ENCODE measurements around the gene DDX10. TPM values are rescaled to one million over a fixed set of nuclear protein-coding genes. Genes with fewer than 3 reads are reported as not detected.

DDX10 gene
- polyA plus RNA-seq, 1 donor = 20.7 TPM

DNA sequence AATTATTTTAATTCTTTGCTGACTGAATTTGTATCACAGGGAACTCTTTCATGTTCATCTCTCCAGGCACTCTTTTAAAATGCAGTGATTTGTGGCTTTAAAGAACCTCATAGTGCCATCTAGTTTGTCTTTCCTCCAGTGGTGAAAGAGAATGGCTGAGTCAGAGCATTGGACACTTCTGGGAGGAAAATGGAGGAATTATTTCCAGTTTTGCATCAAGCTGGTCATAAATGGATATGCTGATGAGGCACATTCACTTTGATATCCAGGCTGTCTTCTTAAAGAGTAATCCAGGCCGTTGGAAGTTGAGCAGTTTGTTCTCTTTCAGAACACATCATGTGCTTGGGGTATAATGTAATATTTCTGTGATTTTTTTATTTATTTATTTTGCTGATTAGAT, 273.7 kb downstream of the DDX10 start:
- DNase-seq (ENCODE audit: low read depth) = no peak

DNA sequence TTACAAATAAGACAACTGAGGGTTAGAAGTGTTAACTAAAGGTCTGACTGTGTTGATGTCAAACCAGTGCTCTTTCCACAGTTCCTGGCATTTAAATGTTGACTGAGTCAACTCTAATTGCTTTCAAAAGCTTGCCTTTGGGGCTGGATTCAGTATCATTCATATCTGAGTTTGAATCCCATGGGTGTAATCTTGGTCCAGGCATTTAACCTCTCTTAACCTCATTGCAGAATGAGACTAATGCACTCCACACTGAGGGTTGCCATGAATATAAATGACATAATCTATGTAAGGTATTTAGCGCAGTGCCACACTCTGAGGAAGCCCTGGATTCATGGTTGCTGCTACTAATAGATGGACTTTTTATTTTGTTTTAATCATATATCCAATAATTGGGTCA, 274.3 kb downstream of the DDX10 start:
- no peak for DNase-seq (ENCODE audit: low read depth)

DNA sequence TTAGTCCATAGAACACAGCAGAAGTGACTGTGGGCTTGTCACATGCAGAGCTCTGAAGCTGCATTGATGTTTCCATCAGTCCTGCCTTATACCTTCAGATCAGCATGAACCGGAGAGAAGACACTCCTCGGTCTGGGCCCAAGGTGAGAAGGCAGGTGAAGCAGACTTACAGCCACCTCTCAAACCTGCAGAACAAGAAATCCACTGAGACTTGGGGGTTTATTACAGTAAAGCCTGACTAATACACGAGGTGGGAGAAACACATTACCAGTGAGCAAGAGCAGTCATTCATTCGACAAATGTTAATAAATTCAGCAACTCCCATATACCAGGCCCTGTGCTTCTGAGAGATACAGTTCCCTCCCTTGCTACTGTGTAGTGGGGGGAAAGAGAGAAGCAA, 279.0 kb downstream of the DDX10 start:
- no peak for DNase-seq (ENCODE audit: low read depth)

DNA sequence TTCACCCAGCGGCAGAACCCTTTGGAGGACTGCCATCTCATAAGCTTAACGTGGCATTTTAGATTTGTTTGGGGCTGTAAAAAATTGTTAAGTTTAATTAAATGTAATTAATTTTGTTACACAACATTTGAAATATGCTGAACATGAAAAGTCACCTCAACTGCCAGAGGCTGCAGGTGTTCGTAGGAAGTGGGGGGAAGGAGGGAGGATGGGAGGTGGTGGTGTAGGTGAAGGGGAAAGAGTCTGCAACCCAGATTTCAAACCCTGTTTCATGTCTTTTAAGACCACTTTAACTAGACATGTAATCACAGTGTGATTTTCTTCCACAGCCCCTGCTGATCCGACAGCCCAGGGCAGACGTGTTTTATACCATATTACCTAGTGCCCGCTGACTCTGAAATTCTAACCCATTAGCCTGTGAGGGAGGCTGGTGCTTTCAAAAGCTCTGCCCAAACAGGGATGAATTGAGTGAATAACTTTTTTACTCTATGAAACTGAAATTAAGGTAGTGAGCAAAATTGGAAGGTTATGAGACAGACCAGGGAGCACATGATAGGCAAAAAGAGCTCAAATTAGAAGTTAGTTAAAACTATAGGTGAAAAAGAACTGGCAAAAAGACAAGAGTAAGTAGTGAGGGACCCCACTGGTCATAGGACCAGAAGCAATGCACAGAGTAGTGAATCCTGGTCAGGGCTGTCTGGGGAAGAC, 279.8 kb downstream of the DDX10 start:
- no peak for DNase-seq (ENCODE audit: low read depth)

DNA sequence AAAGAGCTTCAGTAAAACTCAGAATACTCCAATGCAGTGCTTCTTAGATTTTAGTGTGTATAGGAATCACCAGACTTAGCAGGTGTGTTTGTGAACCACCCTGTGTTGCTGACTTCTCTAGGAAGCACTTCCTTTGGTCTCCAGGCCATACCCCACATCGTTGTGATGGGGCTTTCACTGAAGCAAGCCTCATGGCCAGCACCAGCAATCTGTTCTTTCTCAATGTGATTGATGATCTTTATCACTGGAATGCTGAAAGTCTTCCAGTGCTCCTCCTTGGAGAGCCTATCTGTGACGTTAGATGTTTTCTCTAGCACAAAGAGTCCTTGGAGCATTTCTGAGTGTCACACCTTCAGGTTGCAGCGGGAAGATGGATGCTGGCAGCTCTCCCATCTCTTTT, 280.5 kb downstream of the DDX10 start:
- no peak for DNase-seq (ENCODE audit: low read depth)

DNA sequence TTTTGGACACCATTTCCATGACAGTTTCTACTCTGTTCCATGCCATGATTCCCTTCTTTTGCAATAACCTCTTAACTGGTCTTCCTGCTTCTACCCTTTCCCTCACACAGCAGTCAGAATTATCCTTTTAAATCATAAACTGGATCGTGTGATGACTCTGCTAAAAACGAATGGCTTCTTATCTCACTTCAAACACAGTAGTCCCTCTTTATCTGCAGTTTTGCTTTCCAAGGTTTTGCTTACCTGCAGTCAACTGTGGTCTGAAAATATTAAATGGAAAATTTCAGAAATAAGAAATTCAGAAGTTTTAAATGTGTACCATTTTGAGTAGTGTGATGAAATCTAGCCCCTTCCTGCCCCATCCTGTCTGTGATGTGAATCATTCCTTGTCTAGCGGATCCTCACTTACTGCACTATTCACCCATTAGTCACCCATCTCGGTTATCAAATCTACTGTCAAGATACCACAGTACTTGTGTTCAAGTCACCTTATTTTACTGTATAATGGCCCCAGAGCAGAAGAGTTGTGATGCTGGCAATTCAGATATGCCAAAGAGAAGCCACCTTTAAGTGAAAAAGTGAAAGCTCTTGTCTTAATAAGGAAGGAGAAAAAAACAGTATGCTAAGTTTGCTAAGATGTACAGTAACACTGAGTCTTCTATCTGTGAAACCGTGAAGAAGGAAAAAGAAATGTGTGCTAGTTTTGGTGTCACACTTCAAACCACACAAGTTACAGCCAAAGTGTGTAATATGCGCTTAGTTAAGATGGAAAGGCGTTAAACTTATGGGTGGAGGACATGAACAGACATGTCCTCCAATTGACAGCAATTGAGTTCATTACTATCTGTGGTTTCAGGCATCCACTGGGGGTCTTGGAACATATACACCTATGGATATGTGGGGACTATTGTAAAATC, 283.0 kb downstream of the DDX10 start:
- DNase-seq (ENCODE audit: low read depth) = no peak

DNA sequence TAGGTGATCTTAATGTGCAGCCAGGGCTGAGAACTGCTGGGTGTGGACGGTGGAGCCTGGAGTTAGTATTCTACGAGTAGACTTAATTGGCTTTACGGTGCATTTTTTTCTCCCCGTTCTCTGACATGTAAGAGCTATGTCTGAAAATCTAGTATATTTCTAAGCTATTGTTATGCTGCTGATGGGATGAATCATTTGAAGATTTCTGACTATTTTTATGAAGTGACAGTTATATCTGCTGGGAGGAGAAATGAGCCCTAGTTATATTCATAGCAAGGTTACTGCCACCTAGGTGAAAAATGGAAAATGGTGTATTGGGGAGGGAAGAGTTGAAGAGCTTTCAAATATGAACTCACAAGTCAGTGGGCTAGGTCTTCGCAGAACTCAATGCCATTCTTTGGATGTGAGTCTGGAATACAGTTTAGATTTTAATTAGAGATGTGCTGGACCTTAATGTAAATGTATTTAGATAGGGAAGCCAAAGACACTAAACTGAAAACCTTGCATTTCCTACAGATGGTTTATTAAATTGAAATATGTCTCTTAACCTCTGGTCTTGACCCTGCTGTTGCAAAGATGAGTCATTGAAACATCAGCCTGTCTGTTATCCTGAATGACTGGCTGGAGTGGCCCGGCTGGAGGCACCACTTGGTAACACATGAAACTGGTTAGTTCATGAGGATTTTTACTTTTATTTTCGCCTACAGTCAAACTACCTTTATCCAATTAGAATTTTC, 293.7 kb downstream of the DDX10 start:
- DNase-seq (ENCODE audit: low read depth) = no peak

DNA sequence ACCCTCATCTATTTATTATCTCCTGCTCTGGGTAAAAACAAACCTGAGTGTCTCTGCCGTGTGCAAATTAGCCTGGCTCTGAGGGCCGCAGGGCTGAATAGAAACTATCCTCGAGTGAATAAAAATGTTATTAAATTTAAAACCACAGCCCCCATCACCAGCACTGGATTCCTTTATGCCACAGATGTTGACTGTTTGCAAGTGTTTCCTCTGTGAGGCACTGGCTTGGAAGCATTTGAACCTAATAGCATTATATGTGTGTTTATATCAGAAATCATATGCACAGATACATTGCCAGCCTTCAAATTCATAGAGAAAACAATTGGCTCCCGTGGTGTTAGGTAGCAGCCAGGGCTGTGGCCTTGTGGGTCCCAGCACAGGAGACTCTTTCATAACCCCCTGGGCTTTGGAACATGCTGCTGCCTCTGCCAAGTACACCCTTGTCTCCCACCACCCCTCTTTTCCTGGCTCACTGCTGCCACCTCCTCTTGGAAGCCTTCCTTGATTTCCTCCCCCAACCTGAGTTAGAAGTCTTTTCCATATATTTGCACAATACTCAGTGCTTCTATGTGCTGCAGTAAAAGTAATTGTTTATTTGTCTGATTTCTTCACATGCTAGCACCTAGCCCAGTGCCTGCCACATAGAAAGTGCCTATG, 294.4 kb downstream of the DDX10 start:
- no peak for DNase-seq (ENCODE audit: low read depth)

DNA sequence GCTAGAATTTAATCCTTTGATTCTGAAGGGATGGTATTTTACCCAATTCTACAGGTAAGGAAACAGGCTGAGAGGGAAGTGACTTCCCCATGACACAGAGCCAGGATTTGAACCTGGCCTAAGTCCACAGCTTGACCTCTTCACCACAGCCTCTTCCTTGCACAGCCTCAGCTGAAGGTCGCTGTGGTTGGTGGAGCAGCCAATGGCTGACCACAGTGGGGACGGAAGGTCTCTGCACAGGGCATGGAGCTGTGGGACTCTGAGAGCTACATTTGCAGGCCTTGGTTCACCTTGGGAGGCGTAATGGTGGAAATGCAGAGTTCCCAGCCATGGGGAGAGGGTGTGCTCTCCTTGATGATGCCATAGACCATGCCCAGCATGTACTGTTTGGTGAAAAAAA, 295.0 kb downstream of the DDX10 start:
- DNase-seq (ENCODE audit: low read depth) = no peak

DNA sequence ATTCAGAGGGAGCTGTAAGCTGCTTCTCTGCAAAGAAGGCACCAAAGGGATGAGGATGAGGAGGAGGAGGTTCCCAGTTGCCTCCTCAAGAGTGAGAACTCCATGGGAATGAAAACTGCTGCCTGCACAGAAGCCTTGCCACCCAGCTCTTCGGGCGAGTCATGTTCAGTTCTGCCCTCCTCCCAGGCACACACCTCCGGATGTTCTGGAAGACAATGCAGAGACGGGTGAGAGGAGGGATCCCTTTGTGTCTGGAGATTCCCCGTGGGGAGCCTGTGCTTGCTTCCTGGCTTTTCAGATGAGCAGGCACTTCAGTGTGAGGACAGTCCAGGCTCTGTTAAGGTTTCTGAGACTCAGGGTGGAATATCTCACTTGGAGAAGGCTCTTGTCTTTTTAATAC, 295.6 kb downstream of the DDX10 start:
- DNase-seq (ENCODE audit: low read depth) = no peak

DNA sequence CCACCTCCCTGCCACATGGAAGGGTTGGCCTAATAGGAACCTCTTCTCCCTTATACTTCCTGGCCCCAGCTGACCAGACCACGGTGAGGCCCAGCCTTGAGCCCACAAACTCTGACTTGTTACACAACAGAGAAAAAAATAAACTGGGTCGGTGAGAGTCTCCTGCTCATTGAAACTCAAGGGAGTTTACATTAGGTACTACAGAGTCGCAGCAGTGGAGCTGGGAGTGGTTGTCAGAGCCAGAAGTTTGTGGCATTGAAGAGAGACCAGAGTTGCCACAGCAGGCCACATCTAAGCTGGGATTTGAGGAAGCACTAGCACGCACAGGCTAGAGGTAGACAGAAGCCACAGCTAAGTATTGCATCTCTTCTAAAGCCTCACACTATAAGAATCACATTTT, 296.2 kb downstream of the DDX10 start:
- no peak for DNase-seq (ENCODE audit: low read depth)

DNA sequence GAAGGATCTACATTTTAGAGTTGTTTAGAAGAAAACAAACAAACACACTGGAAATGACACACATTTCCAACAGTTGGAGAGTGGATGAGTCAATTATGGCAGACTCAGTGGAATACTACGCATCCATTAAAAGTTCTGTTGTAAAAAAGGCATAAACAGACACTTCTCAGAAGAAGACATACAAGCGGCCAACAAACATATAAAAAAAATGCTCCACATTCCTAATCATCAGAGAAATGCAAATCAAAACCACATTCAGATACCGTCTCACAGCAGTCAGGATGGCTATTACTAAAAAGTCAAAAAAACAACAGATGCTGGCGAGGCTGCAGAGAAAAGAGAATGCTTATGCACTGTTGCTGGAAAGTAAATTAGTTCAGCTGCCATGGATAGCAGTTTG, 298.2 kb downstream of the DDX10 start:
- no peak for DNase-seq (ENCODE audit: low read depth)

DNA sequence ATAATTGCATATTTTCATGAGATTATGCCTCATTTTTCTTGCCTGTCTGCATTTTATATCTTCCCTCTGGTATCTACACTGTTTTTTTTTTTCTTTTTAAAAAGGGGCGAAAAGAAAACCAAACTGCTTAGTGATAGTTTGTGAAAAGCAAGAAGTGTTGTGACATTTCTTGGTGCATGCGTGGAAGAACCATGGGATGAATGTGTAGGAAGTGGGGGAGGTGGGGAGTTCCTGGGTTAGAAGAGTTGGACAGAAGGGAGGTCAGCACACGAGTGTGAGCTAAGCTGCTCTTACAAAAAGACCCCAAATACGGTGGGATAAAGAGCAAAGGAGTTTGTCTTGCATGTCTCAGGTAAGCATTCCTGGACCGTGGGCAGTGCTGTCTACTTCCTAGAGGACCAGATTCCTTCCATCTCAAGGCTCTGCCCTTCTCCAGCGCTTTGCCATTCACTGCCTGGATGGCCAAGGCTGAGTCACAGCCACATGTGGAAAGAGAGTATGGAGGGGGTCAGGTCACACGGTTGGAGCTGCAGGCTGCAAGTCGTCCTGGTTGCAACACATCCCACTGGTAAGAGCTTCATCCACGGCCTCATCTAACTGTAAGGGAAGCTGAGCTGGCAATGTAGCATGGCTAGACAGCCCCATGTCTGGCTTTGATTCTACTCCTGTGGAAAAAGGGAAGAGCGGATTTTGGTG, 300.6 kb downstream of the DDX10 start:
- DNase-seq (ENCODE audit: low read depth) = no peak

DNA sequence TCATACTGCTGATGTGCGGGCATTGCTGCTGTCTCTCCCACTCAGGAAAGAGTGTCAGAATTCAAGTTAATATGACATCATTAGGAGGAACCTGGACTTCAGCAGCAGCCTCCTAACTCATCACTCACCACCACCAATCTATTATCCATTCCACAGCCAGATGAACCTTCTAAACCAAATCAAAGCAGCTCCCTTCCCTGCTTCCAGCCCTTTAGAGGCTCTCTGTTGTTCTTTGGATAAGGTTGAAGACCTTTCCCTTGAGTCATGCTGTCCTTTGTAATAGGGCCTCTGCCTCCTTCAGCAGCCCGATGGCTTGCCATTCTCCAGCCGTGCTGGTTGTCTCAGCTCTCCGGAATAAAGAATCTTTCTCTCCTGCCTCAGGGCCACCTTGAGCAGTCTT, 301.3 kb downstream of the DDX10 start:
- DNase-seq (ENCODE audit: low read depth) = no peak

DNA sequence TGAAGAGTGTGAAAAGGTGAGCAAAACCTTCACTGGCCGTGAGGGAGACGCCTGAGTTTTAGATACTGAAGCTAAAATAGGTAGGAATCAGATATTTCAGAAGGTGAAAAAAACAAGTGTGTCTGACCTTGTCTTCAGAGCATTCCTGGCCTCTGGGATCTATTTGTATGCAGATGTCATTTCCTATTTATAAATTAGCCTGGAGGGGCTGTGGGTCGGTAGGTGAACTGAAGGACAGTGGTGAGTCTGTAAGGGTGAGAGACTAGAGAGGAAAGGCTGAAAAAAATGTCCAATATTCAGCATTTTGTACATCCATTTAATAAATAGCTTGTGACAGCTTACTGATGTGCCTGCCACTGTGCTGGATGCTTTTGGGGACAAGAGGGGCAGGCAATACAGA, 302.1 kb downstream of the DDX10 start:
- DNase-seq (ENCODE audit: low read depth) = no peak

DNA sequence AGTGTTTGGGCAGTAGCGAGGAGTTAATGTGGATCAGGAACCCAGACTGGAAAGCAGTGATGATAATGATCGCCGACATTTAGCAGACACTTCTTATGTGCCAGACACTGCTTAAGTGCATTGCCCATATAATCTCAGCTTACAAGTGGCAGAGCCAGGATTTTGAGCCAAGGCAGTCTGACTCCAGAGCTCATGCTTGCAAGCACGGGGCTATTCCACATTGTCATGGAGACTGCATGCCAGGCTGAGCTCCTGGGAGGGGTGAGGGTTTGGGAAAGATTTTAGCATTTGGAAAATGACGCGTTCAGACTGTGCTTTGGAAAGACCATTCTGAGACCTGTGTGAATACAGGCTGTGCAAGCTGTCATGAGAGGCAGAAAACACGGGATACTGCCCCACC, 302.7 kb downstream of the DDX10 start:
- DNase-seq (ENCODE audit: low read depth) = peak; percentile 25

DNA sequence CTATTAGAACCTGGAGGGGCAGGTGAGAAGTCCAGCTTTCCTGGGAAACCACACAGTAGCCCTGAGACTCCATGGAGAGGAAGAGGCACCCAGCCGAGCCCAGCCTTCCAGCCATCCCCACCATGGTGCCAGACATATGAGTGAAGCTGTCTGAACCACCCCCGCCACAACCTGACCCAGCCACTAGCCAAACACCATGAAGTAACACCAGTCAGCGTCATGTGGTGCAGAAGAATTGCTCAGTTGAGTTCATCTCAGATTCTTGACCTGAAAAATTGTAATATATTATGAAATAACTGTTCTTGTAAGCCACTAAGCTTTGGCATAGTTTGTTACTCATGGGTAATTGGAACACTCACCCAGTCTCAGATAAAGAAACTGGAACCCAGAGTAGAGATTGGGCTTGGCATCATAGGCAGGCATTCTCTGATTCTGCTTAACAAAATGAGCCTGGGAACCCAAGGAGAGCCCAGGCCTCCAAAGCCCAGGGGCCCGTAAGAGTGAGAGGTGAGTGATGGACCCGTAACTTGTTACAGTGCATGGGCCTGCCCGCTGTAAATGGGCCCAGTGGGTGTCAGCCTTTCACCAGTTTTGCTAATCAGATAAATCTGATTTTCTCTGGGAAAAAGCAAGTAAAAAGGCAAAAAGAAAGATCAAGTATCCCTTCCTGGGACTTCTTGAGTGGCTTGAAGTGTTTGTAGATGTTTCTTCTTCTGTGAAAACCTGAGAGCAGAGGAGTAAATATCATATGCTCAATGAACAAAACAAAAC, 305.5 kb downstream of the DDX10 start:
- DNase-seq (ENCODE audit: low read depth) = no peak

DNA sequence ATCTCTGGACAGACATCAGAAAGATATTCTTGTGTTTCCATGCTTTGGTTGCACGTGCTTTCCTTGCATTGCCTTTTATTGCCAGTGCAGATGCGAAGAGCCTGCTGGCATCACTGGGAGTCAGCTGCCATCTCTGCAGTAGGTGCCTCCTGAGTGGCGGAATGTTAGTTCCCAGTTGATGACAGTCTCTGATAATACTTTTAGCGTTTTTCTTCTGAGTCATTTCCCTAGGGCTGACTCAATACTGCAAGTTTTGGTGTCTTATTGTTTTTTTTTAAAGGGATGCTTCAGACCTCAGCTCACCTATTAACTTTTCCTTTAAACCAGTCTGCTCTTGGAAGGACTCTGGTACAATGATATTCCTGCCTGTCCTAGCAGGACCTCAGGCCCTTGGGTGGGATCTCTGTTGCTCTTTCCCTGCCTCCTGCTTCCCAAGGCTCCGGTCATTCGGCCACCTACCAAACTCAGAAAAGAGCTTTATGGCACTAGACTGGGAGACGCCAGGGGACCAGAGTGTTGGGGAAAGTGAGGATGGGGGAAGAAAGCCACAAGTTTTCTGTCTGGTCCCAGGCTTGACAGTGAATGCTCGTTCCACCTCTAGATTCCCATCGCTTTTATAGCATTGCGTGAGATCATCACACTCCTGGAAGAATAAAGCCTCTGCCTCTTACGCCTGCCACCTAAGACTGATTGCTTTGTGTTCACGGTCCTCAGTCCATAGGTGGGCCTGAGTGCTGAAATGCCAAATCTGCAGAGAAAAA, 308.7 kb downstream of the DDX10 start:
- no peak for DNase-seq (ENCODE audit: low read depth)

DNA sequence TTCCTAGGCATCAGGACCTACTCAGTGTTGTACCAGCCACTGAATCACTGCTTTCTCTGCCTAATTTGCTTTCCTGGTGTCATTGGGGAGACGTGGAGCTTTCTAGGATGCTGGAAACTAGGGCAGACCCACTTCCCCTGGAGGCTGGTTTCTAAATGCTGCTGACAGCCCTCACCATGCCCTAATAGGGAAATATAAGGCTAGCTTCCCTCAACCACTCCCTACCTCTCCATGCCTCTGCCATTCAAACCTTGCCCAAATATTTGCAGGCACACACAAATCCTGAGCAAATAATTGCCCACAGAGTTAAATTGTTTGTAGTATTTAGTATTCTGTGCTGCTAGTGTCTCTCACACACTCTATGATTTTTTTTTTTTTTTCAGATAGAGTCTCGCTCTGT, 310.2 kb downstream of the DDX10 start:
- no peak for DNase-seq (ENCODE audit: low read depth)

DNA sequence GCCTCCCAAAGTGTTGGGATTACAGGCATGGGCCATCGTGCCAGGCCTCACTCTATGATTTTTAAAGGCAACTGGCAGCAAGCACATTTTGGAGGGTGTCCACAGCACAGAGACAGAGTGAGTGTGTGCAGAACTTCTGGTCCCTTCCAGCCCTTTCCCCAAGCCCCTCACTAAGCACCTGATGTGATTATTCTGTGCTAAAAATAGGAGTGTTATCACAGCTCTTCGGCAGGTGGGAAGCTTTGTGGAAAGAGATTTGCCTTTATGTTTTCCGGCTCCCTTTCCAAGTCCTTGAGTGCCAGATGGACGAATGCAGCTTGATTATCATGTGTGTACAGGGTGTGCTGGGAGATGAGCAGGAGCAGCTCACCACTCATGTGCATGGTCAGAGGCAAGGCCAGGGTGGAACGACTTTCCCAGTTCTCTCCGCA, 310.8 kb downstream of the DDX10 start:
- no peak for DNase-seq (ENCODE audit: low read depth)
